GM21526 (cell line): ENCODE results near the gene CTSK.
"Not testable (repeated sequence)": the region's sequence is repeated elsewhere in the genome, so short reads cannot be mapped to it uniquely, and the experiment has no call there.

Source experiments
- ATAC-seq: cut with Tn5 transposase; IDR thresholded peaks from one replicate; pipeline ENCODE4 v1.9.1; 2021; ENCODE audit warnings: moderate library complexity; ENCODE audit not compliant: unreplicated experiment, low FRiP score

The CTSK gene

GRCh38 chr1:150808121-150808520, at the start of gene CTSK:
TSS of gene CTSK (minus strand) at chr1:150808260. CDS start at chr1:150806805, 1,455 bp downstream.
- no peak for ATAC-seq

GRCh38 chr1:150852734-150853133, 44.7 kb upstream of the CTSK start:
- not testable (repeated sequence) for ATAC-seq

GRCh38 chr1:150850801-150851362, 42.8 kb upstream of the CTSK start:
- not testable (repeated sequence) for ATAC-seq

GRCh38 chr1:150846473-150847146, 38.5 kb upstream of the CTSK start:
- no peak for ATAC-seq

- no peak for ATAC-seq
Observed at GRCh38 chr1:150843474-150843873, 35.4 kb upstream of the CTSK start.

- ATAC-seq: no peak
Observed at GRCh38 chr1:150842964-150843363, 34.9 kb upstream of the CTSK start.

GRCh38 chr1:150842343-150842742, 34.3 kb upstream of the CTSK start:
- no peak for ATAC-seq

GRCh38 chr1:150841626-150842025, 33.6 kb upstream of the CTSK start:
- ATAC-seq: no peak

- not testable (repeated sequence) for ATAC-seq
Observed at GRCh38 chr1:150840850-150841249, 32.8 kb upstream of the CTSK start.

- ATAC-seq: no peak
Observed at GRCh38 chr1:150836129-150836773, 28.2 kb upstream of the CTSK start.

GRCh38 chr1:150833961-150834360, 25.9 kb upstream of the CTSK start:
- not testable (repeated sequence) for ATAC-seq

GRCh38 chr1:150832597-150832996, 24.5 kb upstream of the CTSK start:
- ATAC-seq: no peak

GRCh38 chr1:150829751-150830150, 21.7 kb upstream of the CTSK start:
- ATAC-seq: no peak

GRCh38 chr1:150826299-150826698, 18.2 kb upstream of the CTSK start:
- no peak for ATAC-seq

GRCh38 chr1:150820730-150821512, 12.9 kb upstream of the CTSK start:
- ATAC-seq: no peak

- no peak for ATAC-seq
Observed at GRCh38 chr1:150815871-150816270, 7.8 kb upstream of the CTSK start.

- no peak for ATAC-seq
Observed at GRCh38 chr1:150813028-150813707, 5.1 kb upstream of the CTSK start.

GRCh38 chr1:150810958-150811659, 3.0 kb upstream of the CTSK start:
- no peak for ATAC-seq

GRCh38 chr1:150809651-150810050, 1.6 kb upstream of the CTSK start:
- no peak for ATAC-seq

GRCh38 chr1:150808846-150809245, 786 bp upstream of the CTSK start:
- ATAC-seq: no peak
